Nephron (organoid): ENCODE results near the gene PDLIM4.

Experiments used
- H3K27ac Mint-ChIP-seq, 3 experiments: 2 replicates each; pipeline ENCODE4 v1.8.0; 2020; ENCODE audit warnings: mixed read lengths in 3 of 3, mild to moderate bottlenecking in 2 of 3, moderate library complexity in 1 of 3
- H3K27me3 Mint-ChIP-seq: 2 replicates; pipeline ENCODE4 v1.8.0; 2021; ENCODE audit warnings: low read depth, mild to moderate bottlenecking, moderate library complexity, mixed read lengths
- H3K36me3 Mint-ChIP-seq: 2 replicates; pipeline ENCODE4 v1.8.0; 2020; ENCODE audit warnings: low read depth, mixed read lengths
- H3K4me1 Mint-ChIP-seq: 2 replicates; pipeline ENCODE4 v1.8.0; 2020; ENCODE audit warnings: mixed read lengths
- H3K4me3 Mint-ChIP-seq, 3 experiments: 2 replicates each; pipeline ENCODE4 v1.8.0; 2020; ENCODE audit warnings: mild to moderate bottlenecking in 3 of 3, mixed read lengths in 3 of 3, moderate library complexity in 2 of 3
- H3K9me3 Mint-ChIP-seq: 2 replicates; pipeline ENCODE4 v1.8.0; 2020; ENCODE audit warnings: mixed read lengths
- TF ChIP-seq, protein P1 (sequence below), 3 experiments: fragments of 200-600 bp; sonication (generic); IDR thresholded peaks; one replicate each; pipeline ENCODE4 v1.5.0; 2021; ENCODE audit warnings: antibody characterized with exemption in 3 of 3; ENCODE audit not compliant: unreplicated experiment in 3 of 3

The PDLIM4 gene

DNA sequence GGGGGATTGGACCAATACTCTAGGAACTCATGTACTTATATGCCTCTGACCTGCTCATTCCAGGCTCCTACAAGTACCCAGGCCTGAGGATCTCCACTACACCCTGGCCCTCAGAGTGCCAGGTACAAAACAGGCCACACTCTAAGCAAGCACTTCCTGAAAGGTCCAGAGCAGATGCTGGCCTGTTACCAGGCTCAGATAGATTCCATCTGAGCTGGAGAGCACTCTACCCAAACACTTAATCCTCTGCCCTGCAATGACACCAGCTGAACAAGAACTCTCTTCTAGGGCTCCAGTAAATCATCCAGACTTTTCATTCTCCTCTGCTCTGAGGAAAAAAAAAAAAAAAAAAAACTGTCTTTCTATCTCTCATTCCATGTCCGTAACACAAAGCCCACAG lies 32.8 kb upstream of the PDLIM4 start:
- TF ChIP-seq, protein P1, sequence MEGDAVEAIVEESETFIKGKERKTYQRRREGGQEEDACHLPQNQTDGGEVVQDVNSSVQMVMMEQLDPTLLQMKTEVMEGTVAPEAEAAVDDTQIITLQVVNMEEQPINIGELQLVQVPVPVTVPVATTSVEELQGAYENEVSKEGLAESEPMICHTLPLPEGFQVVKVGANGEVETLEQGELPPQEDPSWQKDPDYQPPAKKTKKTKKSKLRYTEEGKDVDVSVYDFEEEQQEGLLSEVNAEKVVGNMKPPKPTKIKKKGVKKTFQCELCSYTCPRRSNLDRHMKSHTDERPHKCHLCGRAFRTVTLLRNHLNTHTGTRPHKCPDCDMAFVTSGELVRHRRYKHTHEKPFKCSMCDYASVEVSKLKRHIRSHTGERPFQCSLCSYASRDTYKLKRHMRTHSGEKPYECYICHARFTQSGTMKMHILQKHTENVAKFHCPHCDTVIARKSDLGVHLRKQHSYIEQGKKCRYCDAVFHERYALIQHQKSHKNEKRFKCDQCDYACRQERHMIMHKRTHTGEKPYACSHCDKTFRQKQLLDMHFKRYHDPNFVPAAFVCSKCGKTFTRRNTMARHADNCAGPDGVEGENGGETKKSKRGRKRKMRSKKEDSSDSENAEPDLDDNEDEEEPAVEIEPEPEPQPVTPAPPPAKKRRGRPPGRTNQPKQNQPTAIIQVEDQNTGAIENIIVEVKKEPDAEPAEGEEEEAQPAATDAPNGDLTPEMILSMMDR (IDR thresholded peaks at IDR 0.05; ENCODE audit: unreplicated experiment in 3 of 3): no peak
- Mint-ChIP-seq H3K27ac (peak overlapping the region; percentile 86 to 90 (median 88)), H3K36me3 (no peaks in the 10 kb centered on the region), H3K4me1 (peaks cover 63% of the 10 kb centered on the region), H3K9me3 (no peaks in the 10 kb centered on the region), H3K4me3 (peak overlapping the region; percentile 83 to 92 (median 84)), H3K27me3 (peaks cover 5% of the 10 kb centered on the region)

DNA sequence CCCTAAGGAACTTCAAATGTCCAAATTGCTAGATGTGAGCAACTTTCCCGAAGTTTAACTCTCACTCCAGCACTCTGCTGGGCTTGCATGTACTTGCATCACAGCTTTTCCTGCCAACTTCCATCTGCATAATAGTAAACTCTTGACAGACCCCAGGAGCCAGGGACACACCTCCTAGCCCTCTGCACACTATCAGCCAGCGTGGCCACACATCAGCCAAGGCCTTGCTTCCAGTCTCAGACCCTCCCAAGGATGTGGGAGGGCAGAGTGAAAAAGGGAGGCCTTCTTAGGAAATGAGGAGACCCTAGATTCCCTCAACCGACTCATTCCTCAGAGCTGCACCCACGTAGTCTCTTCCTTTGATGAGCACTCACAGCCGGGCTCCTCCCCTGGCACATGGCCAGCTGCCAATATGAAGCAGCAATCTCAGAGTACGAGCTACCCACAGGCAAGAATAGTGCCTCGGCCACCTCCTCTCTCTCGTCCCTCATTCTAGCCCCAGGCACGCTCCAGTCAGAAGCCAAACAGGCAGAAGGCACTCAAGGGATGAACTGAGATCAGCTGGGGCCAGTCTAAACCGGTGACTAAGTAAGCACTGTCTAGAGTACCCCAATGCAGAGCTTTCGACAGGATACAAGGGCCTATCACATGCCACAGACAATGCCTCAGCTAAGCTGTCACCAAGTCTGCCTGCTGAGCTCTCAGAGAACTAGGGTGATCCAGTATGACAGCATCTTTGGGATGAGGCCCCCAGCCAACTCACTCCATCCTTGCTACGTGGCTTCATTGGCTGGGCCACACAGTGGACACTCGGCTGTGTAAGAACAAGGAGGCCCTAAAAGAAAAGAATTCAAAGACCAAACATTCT lies 32.1 kb upstream of the PDLIM4 start:
- TF ChIP-seq, protein P1 (IDR thresholded peaks at IDR 0.05; ENCODE audit: unreplicated experiment in 3 of 3): no peak
- Mint-ChIP-seq H3K4me1 (peaks cover 56% of the 10 kb centered on the region), H3K27ac (peak overlapping the region; percentile 86 to 90 (median 88)), H3K36me3 (no peaks in the 10 kb centered on the region), H3K4me3 (peak overlapping the region; percentile 83 to 92 (median 84)), H3K9me3 (no peaks in the 10 kb centered on the region), H3K27me3 (peaks cover 5% of the 10 kb centered on the region)

DNA sequence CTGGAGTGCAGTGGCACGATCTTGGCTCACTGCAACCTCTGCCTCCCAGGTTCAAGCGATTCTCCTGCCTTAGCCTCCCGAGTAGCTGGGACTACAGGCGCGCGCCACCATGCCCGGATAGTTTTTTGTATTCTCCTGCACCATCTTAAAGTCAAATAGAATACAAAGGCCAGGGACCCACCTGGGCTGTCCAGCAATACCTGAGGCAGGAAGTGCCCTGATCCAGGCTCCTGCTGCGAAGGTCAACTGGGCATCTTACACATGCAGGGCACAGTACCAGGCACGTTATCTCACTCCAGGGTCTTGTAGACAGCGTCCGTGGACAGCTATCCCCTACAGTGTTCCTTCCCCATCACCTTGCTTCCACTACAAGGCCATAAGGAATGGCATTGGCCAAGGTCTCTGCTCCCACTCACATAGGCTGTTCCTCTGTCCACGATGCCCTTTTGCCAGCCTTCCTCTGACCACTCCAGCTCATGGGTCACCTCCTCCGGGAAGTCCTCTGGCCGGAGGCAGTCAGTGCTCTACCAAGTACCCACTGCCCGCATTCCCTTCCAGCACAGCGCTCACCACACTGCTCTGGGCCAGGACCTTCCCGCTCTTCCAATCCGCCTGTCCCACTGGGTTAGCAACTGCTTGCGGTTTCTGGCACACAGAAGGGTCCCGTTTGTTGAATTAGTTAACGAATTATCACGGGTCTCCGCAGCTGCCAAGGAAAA lies 30.8 kb upstream of the PDLIM4 start:
- Mint-ChIP-seq H3K4me3 (peak overlapping the region; percentile 83 to 92 (median 84)), H3K27ac (peak overlapping the region; percentile 51 to 90 (median 68)), H3K36me3 (no peaks in the 10 kb centered on the region), H3K4me1 (peaks cover 52% of the 10 kb centered on the region), H3K27me3 (peaks cover 9% of the 10 kb centered on the region), H3K9me3 (no peaks in the 10 kb centered on the region)
- TF ChIP-seq, protein P1 (IDR thresholded peaks at IDR 0.05; ENCODE audit: unreplicated experiment in 3 of 3): no peak

DNA sequence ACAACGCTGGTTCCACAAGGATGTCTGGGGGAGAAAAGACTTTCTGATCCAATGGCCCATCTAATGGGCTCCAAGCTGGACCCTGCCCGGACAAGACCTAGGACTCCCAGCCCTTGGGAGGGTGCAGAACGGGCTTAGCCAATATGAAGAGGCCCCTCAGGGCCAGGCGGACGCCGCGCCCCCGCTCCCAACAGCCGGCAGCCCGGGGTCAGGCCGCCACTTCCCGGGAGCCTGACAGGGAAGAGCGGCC lies 30.3 kb upstream of the PDLIM4 start:
- H3K4me3 Mint-ChIP-seq: peak overlapping the region; percentile 83 to 92 (median 84)
- TF ChIP-seq, protein P1 (IDR thresholded peaks at IDR 0.05; ENCODE audit: unreplicated experiment in 3 of 3): peak in 1 of 3 experiments; percentile 6
- H3K4me1 Mint-ChIP-seq: peaks cover 47% of the 10 kb centered on the region
- no peaks in the 10 kb centered on the region for H3K36me3 Mint-ChIP-seq
- peak overlapping the region; percentile 51 to 90 (median 68) for H3K27ac Mint-ChIP-seq
- H3K27me3 Mint-ChIP-seq: peaks cover 9% of the 10 kb centered on the region
- H3K9me3 Mint-ChIP-seq: no peaks in the 10 kb centered on the region

DNA sequence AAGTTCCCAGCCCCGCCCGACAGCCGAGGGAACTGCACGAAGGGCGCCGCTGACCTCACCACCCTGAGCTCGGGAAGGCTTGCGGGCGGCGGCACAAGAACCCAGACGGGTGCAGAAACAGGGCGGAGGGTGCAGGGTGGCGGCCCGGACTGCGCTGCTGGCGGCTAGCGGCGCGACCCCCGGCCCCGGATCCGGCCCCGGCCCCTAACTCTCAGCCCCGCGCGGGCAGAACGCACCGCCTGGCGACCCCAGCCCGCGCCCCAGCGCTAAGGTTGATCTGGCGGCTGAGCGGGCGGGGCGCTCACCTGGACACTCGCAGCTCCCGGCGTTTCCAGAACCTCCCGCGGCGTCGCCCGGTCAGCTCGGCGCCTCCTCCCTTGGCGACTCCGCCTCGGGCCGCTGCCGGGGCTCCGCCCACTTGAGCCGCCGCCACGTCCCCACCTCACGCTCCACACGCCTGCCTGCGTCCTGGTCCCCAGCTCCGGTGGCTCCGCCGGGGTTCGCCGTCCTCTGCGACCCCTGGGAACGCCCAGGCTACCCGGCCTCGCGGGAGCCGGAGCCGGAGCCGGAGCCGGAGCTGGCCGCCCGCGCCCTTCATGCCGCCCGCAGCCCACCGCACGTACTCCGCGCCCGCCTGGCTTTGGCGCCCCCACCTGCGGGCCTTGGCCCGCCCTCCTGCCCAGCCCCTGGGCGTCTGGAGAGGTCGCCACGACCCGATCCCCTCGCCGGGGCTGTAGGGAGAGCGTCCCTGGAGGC lies 29.8 kb upstream of the PDLIM4 start, which contains the start of gene P4HA2:
TSS of gene P4HA2 (minus strand) at position 369 of the 756 bp plus-strand sequence. CDS start 9,227 bp downstream, outside the sequence.
- Mint-ChIP-seq H3K27ac (peak within 1 kb of the TSS; percentile 51 to 90 (median 68)), H3K9me3 (no peaks in the 10 kb centered on the region), H3K4me1 (peaks cover 42% of the 10 kb centered on the region), H3K36me3 (no peaks in the 10 kb centered on the region), H3K27me3 (peaks cover 9% of the 10 kb centered on the region), H3K4me3 (peak within 1 kb of the TSS; percentile 83 to 92 (median 84))
- TF ChIP-seq, protein P1 (IDR thresholded peaks at IDR 0.05; ENCODE audit: unreplicated experiment in 3 of 3): peak in 1 of 3 experiments; percentile 25
